ENCODE data around the gene SYCP2.

The SYCP2 gene

GRCh38 chr20:59829786-59830664 lies 103.4 kb downstream of the SYCP2 start:
- no peak overlapping the region for H3K27ac ChIP-seq
- no peak for TF ChIP-seq ZFX (IDR thresholded peaks at IDR 0.05; ENCODE audit: borderline replicate concordance)
- TF ChIP-seq CTCF (IDR thresholded peaks at IDR 0.05): no peak

DNA sequence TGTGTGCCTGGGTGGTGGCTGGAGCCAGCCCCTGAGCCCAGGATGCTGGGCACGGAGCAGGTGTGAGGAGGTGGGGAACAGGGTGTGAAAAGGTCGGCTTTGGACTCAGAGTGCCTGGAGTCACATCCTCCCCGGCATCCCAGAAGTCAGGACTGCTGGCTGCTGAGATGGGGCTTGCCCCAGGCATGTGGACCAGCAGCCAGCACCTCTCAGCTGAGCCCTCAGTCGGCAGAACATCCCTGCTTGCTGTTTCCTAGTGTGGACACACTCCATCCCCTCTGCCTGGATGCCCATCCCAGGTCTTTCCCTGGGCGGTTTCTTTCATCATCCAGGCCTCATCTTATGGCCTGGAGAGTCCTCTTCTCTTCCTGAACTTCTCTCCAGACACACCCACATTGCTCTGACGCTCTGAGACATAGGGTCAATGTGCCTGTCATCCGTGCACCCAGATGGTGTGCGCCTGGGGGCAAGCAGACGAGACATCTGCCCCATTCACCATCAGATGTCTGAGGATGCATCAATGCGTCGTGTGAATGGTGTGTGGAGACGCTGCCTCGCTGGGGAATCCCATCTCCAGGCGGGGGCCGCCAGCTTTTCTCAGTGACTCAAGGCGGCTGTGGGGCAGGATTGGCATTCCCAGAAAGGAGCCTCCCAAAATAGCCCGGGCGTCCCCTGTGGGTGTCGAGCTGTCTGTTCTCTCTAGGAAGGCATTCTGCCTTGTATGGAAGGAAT lies 104.2 kb downstream of the SYCP2 start:
- H3K27ac ChIP-seq: no peak overlapping the region
- TF ChIP-seq CTCF (IDR thresholded peaks at IDR 0.05): no peak
- no peak for TF ChIP-seq ZFX (IDR thresholded peaks at IDR 0.05; ENCODE audit: borderline replicate concordance)

DNA sequence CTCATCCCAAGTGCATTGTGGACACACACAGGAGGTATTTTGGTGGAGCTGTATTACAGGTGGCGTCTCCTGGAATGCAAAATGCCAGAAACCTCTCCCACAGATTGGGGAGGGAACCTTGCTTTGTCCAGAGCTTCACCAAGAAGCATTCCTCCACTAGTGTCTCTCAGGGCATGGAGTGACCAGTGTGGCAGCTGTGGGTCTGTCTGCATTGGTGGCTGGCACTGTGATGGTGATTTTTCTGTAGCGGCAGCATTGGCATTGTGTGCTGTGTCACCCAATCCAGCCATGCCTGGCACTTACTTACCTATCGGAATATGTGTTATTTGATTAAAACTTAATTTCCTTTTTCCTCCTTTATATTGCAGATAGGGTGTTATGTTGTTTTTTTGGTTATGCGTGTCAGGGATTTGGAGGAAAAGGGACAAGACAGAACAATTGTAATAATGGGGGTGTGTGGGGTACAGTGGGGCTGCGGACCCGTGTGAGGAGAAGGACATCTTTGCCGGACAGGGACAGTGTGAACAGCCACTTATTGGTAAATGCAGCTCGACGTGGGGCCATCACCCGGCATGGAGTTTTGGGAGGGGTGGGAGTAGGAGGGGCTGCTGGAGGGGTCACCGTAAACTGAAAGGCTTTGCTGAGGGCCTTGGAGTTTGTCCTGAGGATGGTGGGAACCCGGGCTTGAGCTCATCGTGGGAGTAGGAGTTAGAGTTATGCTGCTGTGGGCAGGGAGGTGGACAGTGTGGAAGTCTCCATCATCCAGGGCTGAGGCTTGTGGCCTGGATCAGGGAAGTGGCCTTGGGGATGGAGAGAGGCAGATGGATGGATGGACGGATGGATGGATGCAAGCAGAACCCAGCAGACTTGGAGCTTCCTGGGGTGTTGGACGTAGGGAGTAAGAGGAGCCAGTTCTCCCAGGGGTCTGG lies 105.0 kb downstream of the SYCP2 start:
- no peak for TF ChIP-seq CTCF (IDR thresholded peaks at IDR 0.05)
- TF ChIP-seq ZFX (IDR thresholded peaks at IDR 0.05; ENCODE audit: borderline replicate concordance): no peak
- no peak overlapping the region for H3K27ac ChIP-seq

DNA sequence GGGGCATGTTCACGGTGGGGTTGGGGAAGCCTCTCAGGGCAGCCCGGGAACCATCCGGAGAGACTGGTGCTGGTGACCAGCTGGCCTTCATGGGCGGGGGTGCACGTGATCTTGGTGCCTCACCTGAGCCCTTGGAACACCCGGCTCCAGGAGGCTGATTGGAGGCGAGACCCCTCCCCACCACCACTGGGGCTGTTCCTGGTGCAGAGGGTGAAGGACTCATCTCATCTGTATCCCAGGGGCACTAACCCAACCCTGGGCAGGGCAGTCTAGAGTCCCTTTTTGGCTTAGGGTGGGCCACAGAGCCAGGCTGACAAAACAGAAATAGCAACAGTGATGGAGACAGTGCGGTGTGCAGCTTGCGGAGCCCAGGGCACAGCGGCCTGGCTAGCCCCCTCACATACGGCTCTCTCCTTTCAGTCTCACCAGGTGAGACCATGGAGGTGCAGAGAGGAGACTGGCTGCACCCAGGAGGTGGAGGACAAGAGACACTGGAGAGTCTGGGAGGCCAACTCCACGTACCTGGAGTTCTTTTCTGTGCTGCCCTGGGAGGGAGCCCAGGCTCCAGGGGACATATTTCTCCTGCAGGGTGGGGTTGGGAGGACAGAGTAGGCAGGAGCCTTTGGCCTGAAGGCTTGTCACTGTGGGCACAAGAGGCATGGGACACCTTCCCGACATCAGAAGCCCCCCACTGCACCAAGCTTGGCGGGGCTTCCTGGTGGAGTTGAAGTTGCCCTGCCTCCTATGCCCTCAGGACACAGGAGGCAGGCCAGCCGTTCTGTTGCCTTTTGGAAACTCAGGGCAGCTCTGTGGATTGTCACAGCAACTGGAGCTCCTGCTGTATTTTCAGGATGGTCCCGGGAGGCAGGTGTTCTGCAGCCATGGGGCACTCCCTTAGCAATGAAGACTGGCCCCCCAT lies 106.0 kb downstream of the SYCP2 start:
- TF ChIP-seq ZFX (IDR thresholded peaks at IDR 0.05; ENCODE audit: borderline replicate concordance) (no peak), CTCF (IDR thresholded peaks at IDR 0.05) (no peak)
- no peak overlapping the region for H3K27ac ChIP-seq

- TF ChIP-seq ZFX (IDR thresholded peaks at IDR 0.05; ENCODE audit: borderline replicate concordance) (no peak), CTCF (IDR thresholded peaks at IDR 0.05) (no peak)
- H3K27ac ChIP-seq: no peak overlapping the region
Observed at GRCh38 chr20:59825944-59826759, 107.3 kb downstream of the SYCP2 start.

GRCh38 chr20:59825563-59825920 lies 107.9 kb downstream of the SYCP2 start:
- TF ChIP-seq ZFX (IDR thresholded peaks at IDR 0.05; ENCODE audit: borderline replicate concordance) (no peak), CTCF (IDR thresholded peaks at IDR 0.05) (no peak)
- H3K27ac ChIP-seq: no peak overlapping the region

All from 22Rv1 (cell line).